GM19468 (cell line): Measurements from ENCODE around the gene NKD1.

Experiments
- ATAC-seq: cut with Tn5 transposase; IDR thresholded peaks from one replicate; pipeline ENCODE4 v1.9.1; 2021; ENCODE audit warnings: mild to moderate bottlenecking, moderate library complexity, moderate number of reproducible peaks; ENCODE audit not compliant: unreplicated experiment; ENCODE audit errors: extremely low read depth

The NKD1 gene

GRCh38 chr16:50638816-50639670 lies 90.8 kb downstream of the NKD1 start:
- no peak for ATAC-seq

- ATAC-seq, result no peak
Observed at GRCh38 chr16:50640391-50640790, 92.2 kb downstream of the NKD1 start.

- no peak for ATAC-seq
Observed at GRCh38 chr16:50640919-50641817, 93.0 kb downstream of the NKD1 start.

- no peak for ATAC-seq
Observed at GRCh38 chr16:50641818-50642187, 93.6 kb downstream of the NKD1 start.

GRCh38 chr16:50642349-50642748 lies 94.2 kb downstream of the NKD1 start:
- no peak for ATAC-seq

- ATAC-seq, result no peak
Observed at GRCh38 chr16:50643192-50643591, 95.0 kb downstream of the NKD1 start.

- ATAC-seq, result no peak
Observed at GRCh38 chr16:50644245-50644644, 96.0 kb downstream of the NKD1 start.

GRCh38 chr16:50644729-50645128 lies 96.5 kb downstream of the NKD1 start:
- no peak for ATAC-seq

GRCh38 chr16:50645563-50646220 lies 97.5 kb downstream of the NKD1 start:
- no peak for ATAC-seq

GRCh38 chr16:50646345-50646744 lies 98.1 kb downstream of the NKD1 start:
- ATAC-seq, result no peak

GRCh38 chr16:50651835-50652438 lies 103.7 kb downstream of the NKD1 start:
- no peak for ATAC-seq

- no peak for ATAC-seq
Observed at GRCh38 chr16:50652836-50653425, 104.7 kb downstream of the NKD1 start.

- ATAC-seq, result no peak
Observed at GRCh38 chr16:50653633-50654519, 105.7 kb downstream of the NKD1 start.

- no peak for ATAC-seq
Observed at GRCh38 chr16:50655558-50656055, 107.4 kb downstream of the NKD1 start.

- ATAC-seq, result no peak
Observed at GRCh38 chr16:50657241-50657640, 109.0 kb downstream of the NKD1 start.

- no peak for ATAC-seq
Observed at GRCh38 chr16:50659806-50660205, 111.6 kb downstream of the NKD1 start.

- no peak for ATAC-seq
Observed at GRCh38 chr16:50662306-50662940, 114.2 kb downstream of the NKD1 start.

GRCh38 chr16:50664270-50664669 lies 116.1 kb downstream of the NKD1 start:
- no peak for ATAC-seq
